Measurements from ENCODE around the gene MEIS2. TPM values are rescaled to one million over a fixed set of nuclear protein-coding genes. Genes with fewer than 3 reads are reported as not detected.

The MEIS2 gene
- total and polyA plus RNA-seq, 2 donors (not counting 3 experiments of a cell fraction or from before 2014, with no cell fraction given) = 22.5 to 26.2 TPM

GRCh38 chr15:37143351-37143750 lies 43.0 kb upstream of the MEIS2 start:
- no peaks in the 10 kb centered on the region for H4K20me1 ChIP-seq (replicated peaks; ENCODE audit: control insufficient read depth, extremely low read depth, insufficient read depth, low read length)
- no peak overlapping the region for H2AFZ ChIP-seq (ENCODE audit: low read depth, low read length)
- intact Hi-C loops (cut with micrococcal nuclease) (no loop called here), dilution Hi-C loops (cut with MboI; ENCODE audit: extremely low pct_ligation_motif_present, low sequenced_read_pairs) (no loop called here)
- no peak for TF ChIP-seq POLR2AphosphoS5 (IDR thresholded peaks at IDR 0.05; ENCODE audit: insufficient read depth, low read depth, low read length)
- no peak for TF ChIP-seq MYC (IDR thresholded peaks at IDR 0.05; ENCODE audit: low read depth, low read length)
- TF ChIP-seq GATA2 (IDR thresholded peaks at IDR 0.05; ENCODE audit: insufficient read depth, insufficient read length, low read depth, low read length) = no peak
- TF ChIP-seq MAX (IDR thresholded peaks at IDR 0.05; ENCODE audit: insufficient read depth, insufficient read length) = no peak
- TF ChIP-seq CTCF (IDR thresholded peaks at IDR 0.05; ENCODE audit: extremely low read depth in 1 of 2, insufficient read depth in 1 of 2, low read depth in 1 of 2, low read length in 2 of 2) = no peak
- no peak for TF ChIP-seq FOS (IDR thresholded peaks at IDR 0.05; ENCODE audit: borderline replicate concordance, insufficient read depth, low read length)
- TF ChIP-seq JUN (IDR thresholded peaks at IDR 0.05; ENCODE audit: borderline replicate concordance, insufficient read depth, insufficient read length, low read depth) = no peak
- no peak for TF ChIP-seq EZH2 (IDR thresholded peaks at IDR 0.05; ENCODE audit: borderline replicate concordance, low read depth, low read length, severe bottlenecking)
- no peak for TF ChIP-seq POLR2A (IDR thresholded peaks at IDR 0.05; ENCODE audit: low read depth, low read length)
- no TSS peak for BruUV-seq (replicated peaks)
- ChIA-PET POLR2A (no interaction called here), CTCF (interaction anchor here (0.8 to 1.2 kb wide), 3 partner anchors 8 to 273 kb away, joined by 3 to 6 read pairs (median 4); no protein-coding TSS in a partner anchor)
- no peak overlapping the region for H3K4me3 ChIP-seq (replicated peaks in 1 of 3; ENCODE audit: insufficient read depth in 1 of 3, low read depth in 1 of 3, low read length in 3 of 3)
- no peak for FAIRE-seq
- no peak overlapping the region for H3K27ac ChIP-seq (ENCODE audit: insufficient read depth, low read depth, low read length)
- no peak overlapping the region for H3K9ac ChIP-seq (replicated peaks; ENCODE audit: extremely low read depth, insufficient read depth, low read length)
- H3K4me2 ChIP-seq (ENCODE audit: insufficient read depth, low read length) = no peak overlapping the region
- no peaks in the 10 kb centered on the region for H3K9me3 ChIP-seq (replicated peaks; ENCODE audit: control insufficient read depth, insufficient read depth, low read length)
- H3K36me3 ChIP-seq (ENCODE audit: control insufficient read depth in 2 of 2, extremely low read depth in 1 of 2, insufficient read depth in 2 of 2, low read length in 2 of 2) = no peaks in the 10 kb centered on the region
- no peaks in the 10 kb centered on the region for H3K4me1 ChIP-seq (ENCODE audit: control insufficient read depth, extremely low read depth, insufficient read depth, low read length)
- H3K79me2 ChIP-seq (ENCODE audit: control insufficient read depth, insufficient read depth, low read length) = no peaks in the 10 kb centered on the region
- no peaks in the 10 kb centered on the region for H3K9me1 ChIP-seq (replicated peaks; ENCODE audit: control insufficient read depth, extremely low read depth, insufficient read depth, low read length)
- H3K27me3 ChIP-seq (ENCODE audit: control insufficient read depth in 2 of 2, insufficient read depth in 2 of 2, low read length in 2 of 2) = peaks cover 8 to 24% of the 10 kb centered on the region in 2 experiments
- DNase-seq (ENCODE audit: low read depth, low spot score) = no peak
